ENCODE results near the gene MCC.

Gene MCC

DNA sequence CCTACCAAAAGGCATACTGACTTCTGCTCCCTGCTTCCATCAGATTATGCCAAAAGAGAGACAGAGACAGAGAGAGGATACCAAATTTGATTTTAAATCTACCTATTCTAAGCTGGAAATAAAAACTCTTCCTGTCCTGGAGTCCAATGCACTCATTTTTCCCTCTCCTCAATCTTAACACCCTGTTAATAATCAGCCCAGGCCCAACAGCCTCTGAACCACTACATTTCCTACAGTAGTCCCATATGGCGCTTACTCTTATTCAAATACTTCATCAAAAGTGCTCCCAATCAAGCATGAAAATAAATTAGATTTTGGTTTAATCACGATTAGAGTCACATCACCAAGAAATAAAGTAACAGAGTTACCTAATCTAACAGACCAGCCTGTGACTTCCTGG is 205.8 kb downstream of the MCC start:
- TF ChIP-seq, protein P1, sequence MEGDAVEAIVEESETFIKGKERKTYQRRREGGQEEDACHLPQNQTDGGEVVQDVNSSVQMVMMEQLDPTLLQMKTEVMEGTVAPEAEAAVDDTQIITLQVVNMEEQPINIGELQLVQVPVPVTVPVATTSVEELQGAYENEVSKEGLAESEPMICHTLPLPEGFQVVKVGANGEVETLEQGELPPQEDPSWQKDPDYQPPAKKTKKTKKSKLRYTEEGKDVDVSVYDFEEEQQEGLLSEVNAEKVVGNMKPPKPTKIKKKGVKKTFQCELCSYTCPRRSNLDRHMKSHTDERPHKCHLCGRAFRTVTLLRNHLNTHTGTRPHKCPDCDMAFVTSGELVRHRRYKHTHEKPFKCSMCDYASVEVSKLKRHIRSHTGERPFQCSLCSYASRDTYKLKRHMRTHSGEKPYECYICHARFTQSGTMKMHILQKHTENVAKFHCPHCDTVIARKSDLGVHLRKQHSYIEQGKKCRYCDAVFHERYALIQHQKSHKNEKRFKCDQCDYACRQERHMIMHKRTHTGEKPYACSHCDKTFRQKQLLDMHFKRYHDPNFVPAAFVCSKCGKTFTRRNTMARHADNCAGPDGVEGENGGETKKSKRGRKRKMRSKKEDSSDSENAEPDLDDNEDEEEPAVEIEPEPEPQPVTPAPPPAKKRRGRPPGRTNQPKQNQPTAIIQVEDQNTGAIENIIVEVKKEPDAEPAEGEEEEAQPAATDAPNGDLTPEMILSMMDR (IDR thresholded peaks at IDR 0.05) = no peak
- no peak for TF ChIP-seq ZFX (IDR thresholded peaks at IDR 0.05; ENCODE audit: borderline replicate concordance)
- H3K27ac ChIP-seq = no peak overlapping the region

DNA sequence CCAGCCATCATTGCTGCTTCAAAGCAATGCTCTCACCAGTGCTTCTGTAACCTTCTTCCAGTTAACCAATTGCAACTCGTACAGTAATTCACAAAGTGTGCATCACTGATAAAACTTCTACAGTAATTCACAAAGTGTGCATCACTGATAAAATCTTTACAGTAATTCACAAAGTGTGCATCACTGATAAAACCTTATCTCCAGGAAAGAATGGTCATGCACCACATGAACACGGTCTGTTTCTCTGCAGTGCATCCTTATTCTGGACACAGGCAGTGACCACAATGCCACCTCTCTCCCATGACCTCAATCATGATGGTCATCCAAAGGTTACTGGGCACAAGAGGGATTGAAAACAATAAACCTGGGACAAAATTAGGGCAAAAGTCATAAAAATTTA is 207.1 kb downstream of the MCC start:
- no peak overlapping the region for H3K27ac ChIP-seq
- TF ChIP-seq, protein P1 (IDR thresholded peaks at IDR 0.05) = no peak
- no peak for TF ChIP-seq ZFX (IDR thresholded peaks at IDR 0.05; ENCODE audit: borderline replicate concordance)

DNA sequence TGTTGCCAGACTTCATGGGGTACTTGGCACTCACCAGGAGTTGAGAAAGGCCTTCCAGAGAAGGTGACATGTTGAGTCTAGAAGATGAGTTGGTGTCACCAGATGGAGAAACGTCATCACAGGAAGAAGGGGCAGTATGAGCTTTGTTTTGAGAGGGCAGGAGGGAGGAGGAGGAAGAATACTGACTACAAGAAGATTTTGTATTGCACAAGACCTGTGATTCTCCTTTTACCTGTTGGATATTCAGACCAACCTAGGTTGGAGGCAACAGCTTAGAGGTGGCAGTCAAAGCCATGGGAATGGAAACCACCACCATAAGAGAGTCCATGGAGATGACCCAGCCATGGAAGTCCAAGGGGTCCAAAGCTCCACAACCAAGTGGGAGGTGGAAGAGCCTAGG is 207.7 kb downstream of the MCC start:
- TF ChIP-seq ZFX (IDR thresholded peaks at IDR 0.05; ENCODE audit: borderline replicate concordance) = no peak
- TF ChIP-seq, protein P1 (IDR thresholded peaks at IDR 0.05) = no peak
- H3K27ac ChIP-seq = no peak overlapping the region

DNA sequence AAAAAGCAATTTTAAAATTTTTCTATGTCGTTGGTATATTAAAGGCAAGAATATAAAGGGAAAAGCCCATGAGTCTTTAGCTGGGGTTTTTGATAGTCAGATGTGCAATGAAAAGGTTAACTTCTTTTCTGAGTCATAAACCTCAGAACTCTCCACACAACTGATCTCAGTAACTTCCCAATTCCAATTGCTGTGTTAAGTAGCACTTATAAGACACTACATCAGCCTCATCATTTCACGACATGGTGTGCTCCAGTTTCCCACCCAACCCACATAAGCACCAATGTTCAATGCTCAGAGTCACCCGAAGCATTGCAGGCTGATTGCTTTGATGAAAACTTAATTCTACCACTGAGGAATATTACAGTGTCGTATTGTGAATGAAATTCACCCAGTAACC is 209.3 kb downstream of the MCC start:
- TF ChIP-seq, protein P1 (IDR thresholded peaks at IDR 0.05) = no peak
- no peak for TF ChIP-seq ZFX (IDR thresholded peaks at IDR 0.05; ENCODE audit: borderline replicate concordance)
- no peak overlapping the region for H3K27ac ChIP-seq

DNA sequence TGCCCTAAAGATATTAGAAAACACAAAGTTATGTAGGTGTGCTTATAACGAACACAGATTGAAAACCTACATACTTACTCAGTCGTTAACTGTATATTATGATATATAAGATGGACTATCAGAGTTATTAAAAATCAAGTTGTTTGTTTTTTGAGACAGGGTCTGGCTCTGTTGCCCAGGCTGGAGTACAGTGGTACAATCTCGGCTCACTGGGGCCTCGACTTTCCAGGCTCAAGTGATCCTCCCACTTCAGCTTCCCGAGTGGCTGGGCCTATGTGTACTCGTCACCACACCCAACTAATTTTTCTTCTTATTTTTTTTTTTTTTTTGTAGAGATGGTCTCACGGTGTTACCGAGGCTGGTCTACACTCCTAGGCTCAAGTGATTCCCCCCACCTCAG is 211.8 kb downstream of the MCC start:
- no peak for TF ChIP-seq ZFX (IDR thresholded peaks at IDR 0.05; ENCODE audit: borderline replicate concordance)
- TF ChIP-seq, protein P1 (IDR thresholded peaks at IDR 0.05) = no peak
- no peak overlapping the region for H3K27ac ChIP-seq

DNA sequence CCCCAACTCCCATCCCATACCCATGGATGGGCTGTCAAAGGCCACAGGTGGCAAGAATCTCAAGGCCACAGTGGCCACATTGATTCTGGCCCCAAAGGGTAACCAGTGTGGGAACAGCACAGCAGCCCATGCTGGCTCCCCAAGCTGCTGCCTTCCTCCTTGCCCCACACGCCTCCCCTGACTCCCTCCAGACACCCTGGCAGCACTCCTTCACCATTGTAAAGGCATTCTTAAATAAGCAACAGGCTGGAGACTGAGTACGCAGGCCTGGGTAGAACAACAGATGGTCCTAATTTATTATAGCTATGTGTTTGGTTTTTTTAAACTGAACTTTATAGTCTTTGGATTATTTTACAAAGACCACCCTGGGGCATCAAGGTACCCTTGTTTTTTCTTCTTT is 212.3 kb downstream of the MCC start:
- H3K27ac ChIP-seq = no peak overlapping the region

DNA sequence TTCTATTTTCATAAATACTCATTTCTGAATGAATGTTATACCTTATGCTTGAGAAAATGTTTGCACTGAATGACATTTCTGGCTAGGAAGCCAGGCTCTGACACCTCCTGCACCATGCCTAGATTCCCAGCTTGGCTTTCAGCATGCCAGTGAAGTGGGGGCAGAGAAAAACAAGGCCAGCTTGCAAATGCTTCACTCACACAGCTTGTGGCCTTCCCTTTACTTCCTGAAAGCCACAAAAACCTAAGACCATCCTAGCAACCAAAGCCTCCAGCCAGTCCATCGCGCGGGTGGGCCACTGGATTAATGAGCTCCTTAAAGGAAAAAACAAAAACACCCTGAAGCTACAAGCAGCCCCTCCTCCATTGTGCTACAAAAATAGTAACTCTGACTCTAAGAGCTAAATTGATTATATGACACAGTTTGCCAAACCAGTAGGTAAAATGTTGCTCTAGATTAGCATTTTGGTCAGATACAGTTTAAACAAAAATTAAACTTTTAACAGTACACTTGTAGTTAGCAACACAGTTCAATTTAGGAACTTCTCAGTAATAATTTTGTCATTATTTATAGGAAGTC is 213.3 kb downstream of the MCC start:
- H3K27ac ChIP-seq = no peak overlapping the region
- TF ChIP-seq, protein P1 (IDR thresholded peaks at IDR 0.05) = no peak
- TF ChIP-seq ZFX (IDR thresholded peaks at IDR 0.05; ENCODE audit: borderline replicate concordance) = no peak

More for the DNA sequence above, 212.3 kb downstream of the MCC start:
- TF ChIP-seq, protein P1 (IDR thresholded peaks at IDR 0.05) = no peak
- no peak for TF ChIP-seq ZFX (IDR thresholded peaks at IDR 0.05; ENCODE audit: borderline replicate concordance)
